B cell (primary cell): ENCODE data around the gene RHOU. TPM values are rescaled to one million over a fixed set of nuclear protein-coding genes. Genes with fewer than 3 reads are reported as not detected.

Experiments
- ATAC-seq: fragments of 200-7000 bp; cut with Tn5 transposase; one replicate; pipeline ENCODE4 v1.10.0; 2021; ENCODE audit warnings: low read depth, mild to moderate bottlenecking, moderate number of reproducible peaks, moderate library complexity
- CTCF ChIA-PET: fragments of 350-600 bp; sonication (Branson Sonifier 250); formaldehyde crosslinking; loops from one replicate; lab custom pipeline; 2021; ENCODE audit warnings: antibody characterized with exemption, inconsistent platforms; lab: Charles Lee
- POLR2A ChIA-PET: fragments of 350-600 bp; sonication (Branson Sonifier 250); formaldehyde crosslinking; loops from one replicate; lab custom pipeline; 2021; ENCODE audit warnings: antibody characterized with exemption; lab: Charles Lee
- DNase-seq: peaks from one replicate; pipeline ENCODE4 v3.0.0; 2013
- H2AFZ ChIP-seq: 2 replicates; pipeline ENCODE4 v1.6.1; 2012; ENCODE audit warnings: mild to moderate bottlenecking, low read depth, low read length; ENCODE audit not compliant: insufficient read depth, poor library complexity, severe bottlenecking
- H3K27ac ChIP-seq, 2 donors: 1 replicate in 1 of 2; 2 replicates in 1 of 2; pipeline ENCODE4 v1.5.1; 2012 to 2013; ENCODE audit warnings: low read length in 2 of 2, mild to moderate bottlenecking in 2 of 2, moderate library complexity in 1 of 2
- H3K27me3 ChIP-seq, 4 experiments: fragments of 200-600 bp in 1 of 4; sonication (generic) in 1 of 4; replicated peaks in 1 of 4; 1 replicate in 2 of 4; 2 replicates in 2 of 4; pipeline versions ENCODE4 v1.6.1 to v1.7.0; 2013 to 2016; ENCODE audit warnings: low read length in 3 of 4, mild to moderate bottlenecking in 2 of 4, mixed read lengths in 1 of 4, moderate library complexity in 1 of 4; ENCODE audit not compliant: insufficient read depth in 4 of 4, control insufficient read depth in 3 of 4; ENCODE audit errors: control extremely low read depth in 1 of 4
- H3K36me3 ChIP-seq, 2 experiments: replicated peaks in 1 of 2; 1 replicate in 1 of 2; 2 replicates in 1 of 2; pipeline versions ENCODE4 v1.6.1 to v1.7.1; 2013; ENCODE audit warnings: low read length in 1 of 2; ENCODE audit not compliant: insufficient read depth in 2 of 2, control insufficient read depth in 1 of 2; ENCODE audit errors: control extremely low read depth in 1 of 2, extremely low read depth in 1 of 2
- H3K4me1 ChIP-seq, 2 donors: fragments of 200-600 bp in 1 of 2; sonication (generic) in 1 of 2; 1 replicate in 1 of 2; 2 replicates in 1 of 2; pipeline versions ENCODE4 v1.5.1 to v1.6.1; 2013 to 2017; ENCODE audit warnings: low read length in 2 of 2; ENCODE audit not compliant: control insufficient read depth in 2 of 2, insufficient read depth in 2 of 2
- H3K4me2 ChIP-seq: replicated peaks from 2 replicates; pipeline ENCODE3; 2012; ENCODE audit warnings: mild to moderate bottlenecking, low read depth, low read length; ENCODE audit not compliant: poor library complexity, severe bottlenecking
- H3K4me3 ChIP-seq, 5 experiments: fragments of 200-600 bp in 1 of 5; sonication (generic) in 1 of 5; 1 replicate in 3 of 5; 2 replicates in 2 of 5; pipeline versions ENCODE4 v1.5.1 to v1.7.0; 2011 to 2016; ENCODE audit warnings: low read length in 4 of 5, mild to moderate bottlenecking in 4 of 5, low read depth in 2 of 5, control low read depth in 1 of 5, moderate library complexity in 1 of 5; ENCODE audit not compliant: insufficient read depth in 1 of 5; ENCODE audit errors: control extremely low read depth in 1 of 5, extremely low read depth in 1 of 5
- H3K79me2 ChIP-seq: fragments of 200-600 bp; sonication (generic); one replicate; pipeline ENCODE4 v1.6.0; 2016; ENCODE audit warnings: low read length; ENCODE audit not compliant: control insufficient read depth, insufficient read depth
- H3K9ac ChIP-seq: fragments of 200-600 bp; sonication (generic); 2 replicates; pipeline ENCODE4 v1.6.1; 2017; ENCODE audit warnings: mild to moderate bottlenecking, low read length, moderate library complexity
- H3K9me3 ChIP-seq, 3 donors: one replicate each; pipeline versions ENCODE4 v1.6.1 to v1.7.1; 2013; ENCODE audit warnings: low read length in 2 of 3; ENCODE audit not compliant: control insufficient read depth in 2 of 3, insufficient read depth in 1 of 3; ENCODE audit errors: control extremely low read depth in 1 of 3
- H4K20me1 ChIP-seq: 2 replicates; pipeline ENCODE4 v1.6.0; 2012; ENCODE audit warnings: mild to moderate bottlenecking, low read length; ENCODE audit not compliant: insufficient read depth, control insufficient read depth, poor library complexity, severe bottlenecking
- H3K27ac Mint-ChIP-seq: one replicate; pipeline ENCODE4 v1.8.0; 2021; ENCODE audit warnings: mixed read lengths
- H3K27me3 Mint-ChIP-seq: one replicate; pipeline ENCODE4 v1.8.0; 2021; ENCODE audit warnings: mixed read lengths
- H3K4me1 Mint-ChIP-seq: one replicate; pipeline ENCODE4 v1.8.0; 2021; ENCODE audit warnings: mixed read lengths
- H3K4me3 Mint-ChIP-seq: one replicate; pipeline ENCODE4 v1.8.0; 2021; ENCODE audit warnings: mixed read lengths
- H3K9me3 Mint-ChIP-seq: one replicate; pipeline ENCODE4 v1.8.0; 2022; ENCODE audit warnings: mixed read lengths; ENCODE audit not compliant: insufficient read depth
- CTCF ChIP-seq: fragments of 200-600 bp; IDR thresholded peaks from one replicate; pipeline ENCODE4 v1.8.0; 2022; ENCODE audit warnings: antibody characterized with exemption, mild to moderate bottlenecking
- EZH2 ChIP-seq: IDR thresholded peaks from 2 replicates; pipeline ENCODE4 v1.6.1; 2012; ENCODE audit warnings: borderline replicate concordance, low read depth, mild to moderate bottlenecking, moderate library complexity, low read length; ENCODE audit not compliant: insufficient read depth, poor library complexity, severe bottlenecking
- WGBS: methylation state at CpG from one replicate; pipeline ENCODE4 v1.1.5; 2013; ENCODE audit warnings: missing lambda C conversion rate; ENCODE audit not compliant: insufficient coverage; 5-methylcytosine and 5-hydroxymethylcytosine counted together
- intact Hi-C: fragments of 100-400 bp; cut with micrococcal nuclease; formaldehyde crosslinking; loops from one replicate; pipeline ENCODE4 v1.10.0; 2022
- polyA plus RNA-seq: library from polyadenylated mRNA; depleted of rRNA; stranded (reverse); fragments of >200 nt; gene quantifications from 2 replicates; pipeline ENCODE4 v1.2.3, GENCODE V29; 2012
- total RNA-seq, 2 donors: library from RNA; stranded (reverse); fragments of 120-200 nt in 1 of 2; gene quantifications; 1 replicate in 1 of 2; 2 replicates in 1 of 2; pipeline versions ENCODE4 v1.2.3 to v1.2.4, GENCODE V29; 2013 to 2022

Gene RHOU
- total and polyA plus RNA-seq, 2 donors (not counting 1 experiment from before 2014, with no cell fraction given): 0.12 TPM; not detected in 1

DNA sequence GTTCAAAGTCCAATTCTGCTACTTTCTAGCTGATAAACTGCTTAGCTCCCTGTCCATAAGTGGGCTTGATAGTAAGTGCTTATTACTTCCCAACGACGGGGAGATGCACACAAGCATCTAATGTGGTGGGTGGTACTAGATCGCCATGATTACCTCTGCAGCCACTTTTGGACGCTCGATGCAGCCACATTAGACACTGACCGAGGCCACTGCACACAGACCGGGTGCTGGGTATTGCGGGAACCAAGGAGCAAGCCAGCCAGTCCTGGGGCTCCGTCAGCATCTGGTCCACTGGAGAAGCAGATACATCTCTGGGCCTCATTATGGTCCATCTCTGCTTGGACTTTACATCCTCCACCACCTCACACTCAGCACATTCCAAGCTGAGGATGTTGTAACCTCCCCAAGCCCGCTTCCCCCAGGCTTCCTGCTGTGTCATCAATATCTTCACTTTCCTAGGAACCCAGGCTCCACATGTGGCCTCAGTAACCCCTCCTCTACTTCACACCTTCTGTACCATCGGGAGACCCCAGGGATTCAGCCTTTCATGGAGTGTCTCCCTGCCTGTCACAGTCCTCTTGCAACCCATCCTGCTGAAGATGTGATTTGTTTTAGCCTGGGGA, 48.2 kb downstream of the RHOU start:
- Histone ChIP-seq H3K27me3 (peaks cover 0 to 3% (median 0%) of the 10 kb centered on the region in 4 experiments), H3K4me1 (no peaks in the 10 kb centered on the region), H4K20me1 (no peaks in the 10 kb centered on the region), H3K4me3 (no peak overlapping the region), H3K9me3 (no peaks in the 10 kb centered on the region), H3K79me2 (no peaks in the 10 kb centered on the region), H3K9ac (no peak overlapping the region), H3K4me2 (no peak overlapping the region), H3K27ac (no peak overlapping the region), H3K36me3 (no peaks in the 10 kb centered on the region), H2AFZ (no peak overlapping the region)
- no peaks in the 10 kb centered on the region for H3K4me1 Mint-ChIP-seq
- TF ChIP-seq EZH2: no peak
- TF ChIP-seq CTCF: no peak
- ATAC-seq (no peak), DNase-seq (no peak)
- no peaks in the 10 kb centered on the region for H3K9me3 Mint-ChIP-seq
- no peak overlapping the region for H3K4me3 Mint-ChIP-seq
- over 99% methylated on average over 10 of the region's 11 CpGs for WGBS
- no peak overlapping the region for H3K27ac Mint-ChIP-seq
- intact Hi-C loops: no loop called here
- ChIA-PET CTCF (no interaction called here), POLR2A (no interaction called here)
- H3K27me3 Mint-ChIP-seq: no peaks in the 10 kb centered on the region

GRCh38 chr1:228784181-228784580, 48.9 kb downstream of the RHOU start:
- Histone ChIP-seq H3K4me2 (no peak overlapping the region), H3K79me2 (no peaks in the 10 kb centered on the region), H3K27ac (no peak overlapping the region), H3K36me3 (no peaks in the 10 kb centered on the region), H3K4me3 (no peak overlapping the region), H3K27me3 (peaks cover 0 to 3% (median 0%) of the 10 kb centered on the region in 4 experiments), H3K4me1 (no peaks in the 10 kb centered on the region), H3K9ac (no peak overlapping the region), H4K20me1 (no peaks in the 10 kb centered on the region), H2AFZ (no peak overlapping the region), H3K9me3 (no peaks in the 10 kb centered on the region)
- POLR2A ChIA-PET: no interaction called here
- TF ChIP-seq EZH2: no peak
- no peak for TF ChIP-seq CTCF
- 83% methylated on average over 3 of the region's 3 CpGs for WGBS
- Mint-ChIP-seq H3K4me3 (no peak overlapping the region), H3K27me3 (peaks cover 5% of the 10 kb centered on the region), H3K9me3 (no peaks in the 10 kb centered on the region), H3K27ac (no peak overlapping the region), H3K4me1 (no peaks in the 10 kb centered on the region)
- CTCF ChIA-PET: no interaction called here
- DNase-seq (no peak), ATAC-seq (no peak)
- intact Hi-C loops: no loop called here
